A549 (cell line): Measurements from ENCODE around the gene RNU6-9. TPM values are rescaled to one million over a fixed set of nuclear protein-coding genes. Genes with fewer than 3 reads are reported as not detected.

Experiments
- ATAC-seq, 2 experiments: fragments of 200-7000 bp in 1 of 2; fragments of >200 bp in 1 of 2; cut with Nextera tagmentation in 1 of 2; cut with Tn5 transposase in 1 of 2; 3 replicates each; pipeline versions ENCODE4 v1.8.0 to v1.9.1; 2018 to 2020; ENCODE audit warnings: mild to moderate bottlenecking in 1 of 2, moderate library complexity in 1 of 2
- CTCF ChIA-PET: fragments of 300-600 bp; sonication (Branson Sonifier 250); formaldehyde crosslinking; extraction: SDS; loops from one replicate; lab custom pipeline; 2021; ENCODE audit warnings: antibody characterized with exemption, inconsistent platforms; lab: Yijun Ruan, JAX
- POLR2A ChIA-PET: fragments of 350-600 bp; formaldehyde crosslinking; extraction: SDS; loops from one replicate; lab custom pipeline; 2021; ENCODE audit warnings: antibody characterized with exemption, inconsistent platforms; lab: Yijun Ruan, JAX
- DNase-seq, 2 experiments: peaks; one replicate each; pipeline versions ENCODE4 v3.0.0 to v3.0.0-alpha.2; 2011 to 2016; ENCODE audit warnings: low read depth in 1 of 2, low spot score in 1 of 2
- FAIRE-seq: peaks from 2 replicates; lab custom pipeline; 2011; peaks lifted over from hg19 to GRCh38; lab: Jason Lieb, UNC
- H3K27ac ChIP-seq, 2 experiments: fragments of >200 bp; sonication (Bioruptor Twin); formaldehyde crosslinking; 3 replicates each; pipeline ENCODE4 v1.5.1; 2016 to 2017
- H3K4me1 ChIP-seq: fragments of >200 bp; sonication (Bioruptor Twin); formaldehyde crosslinking; 3 replicates; pipeline ENCODE4 v1.6.1; 2016
- H3K4me2 ChIP-seq: fragments of >200 bp; sonication (Bioruptor Twin); formaldehyde crosslinking; 3 replicates; pipeline ENCODE4 v1.6.1; 2016
- H3K4me3 ChIP-seq: fragments of >200 bp; sonication (Bioruptor Twin); formaldehyde crosslinking; 3 replicates; pipeline ENCODE4 v1.5.1; 2016
- H3K9me3 ChIP-seq: fragments of >200 bp; sonication (Bioruptor Twin); formaldehyde crosslinking; 3 replicates; pipeline ENCODE4 v1.6.1; 2016
- FOSB ChIP-seq: fragments of 250-450 bp; sonication (Bioruptor Pico); IDR thresholded peaks from 2 replicates; pipeline ENCODE4 v1.5.0; 2020; ENCODE audit warnings: mild to moderate bottlenecking, moderate library complexity
- FOSL2 ChIP-seq, 2 experiments: fragments of 450-650 bp in 1 of 2; fragments of >200 bp in 1 of 2; sonication (Bioruptor Twin) in 1 of 2; formaldehyde crosslinking; IDR thresholded peaks; 2 replicates each; pipeline versions ENCODE4 v1.5.0 to v1.6.1; 2016 to 2020; ENCODE audit warnings: mild to moderate bottlenecking in 1 of 2, moderate library complexity in 1 of 2
- GATA3 ChIP-seq: IDR thresholded peaks from 2 replicates; pipeline ENCODE4 v1.6.1; 2012; ENCODE audit warnings: borderline replicate concordance
- HOXA7 ChIP-seq: fragments of 250-450 bp; sonication (Bioruptor Pico); IDR thresholded peaks from 2 replicates; pipeline ENCODE4 v1.5.0; 2020; ENCODE audit warnings: mild to moderate bottlenecking, moderate library complexity
- HOXB13 ChIP-seq: fragments of 250-450 bp; sonication (Bioruptor Pico); IDR thresholded peaks from 2 replicates; pipeline ENCODE4 v1.5.0; 2020; ENCODE audit warnings: low read depth, mild to moderate bottlenecking, moderate library complexity
- HOXB5 ChIP-seq: fragments of 250-450 bp; sonication (Bioruptor Pico); IDR thresholded peaks from 2 replicates; pipeline ENCODE4 v1.5.0; 2020; ENCODE audit warnings: mild to moderate bottlenecking, moderate library complexity
- JUN ChIP-seq, 2 experiments: fragments of >200 bp; sonication (Bioruptor Twin); formaldehyde crosslinking; IDR thresholded peaks; 2 replicates in 1 of 2; 3 replicates in 1 of 2; pipeline ENCODE4 v1.6.1; 2016 to 2017
- JUNB ChIP-seq: fragments of >200 bp; sonication (Bioruptor Twin); formaldehyde crosslinking; IDR thresholded peaks from 2 replicates; pipeline ENCODE4 v1.6.1; 2016
- MYC ChIP-seq: IDR thresholded peaks from 2 replicates; pipeline ENCODE4 v1.6.1; 2012; ENCODE audit warnings: mild to moderate bottlenecking, inconsistent platforms, low read length, improper control_type of control experiment, borderline replicate concordance
- NFE2L2 ChIP-seq: fragments of 150-350 bp; conservative IDR thresholded peaks from 2 replicates; pipeline ENCODE4 v1.6.1; 2014; ENCODE audit warnings: low read length
- RARB ChIP-seq: fragments of 250-450 bp; sonication (Bioruptor Pico); IDR thresholded peaks from 2 replicates; pipeline ENCODE4 v1.8.0; 2021; ENCODE audit warnings: mild to moderate bottlenecking, moderate library complexity
- RNF2 ChIP-seq: fragments of 200-600 bp; sonication (generic); IDR thresholded peaks from 2 replicates; pipeline ENCODE4 v1.6.1; 2016; ENCODE audit warnings: low read depth, mild to moderate bottlenecking, antibody characterized with exemption, moderate library complexity, borderline replicate concordance
- SMC3 ChIP-seq: fragments of >200 bp; sonication (Bioruptor Twin); formaldehyde crosslinking; IDR thresholded peaks from 3 replicates; pipeline ENCODE4 v1.6.1; 2018; ENCODE audit warnings: inconsistent platforms
- SREBF2 ChIP-seq: fragments of 450-650 bp; IDR thresholded peaks from 2 replicates; pipeline ENCODE4 v1.6.1; 2014; ENCODE audit warnings: mild to moderate bottlenecking, moderate library complexity
- TFCP2L1 ChIP-seq: fragments of 250-450 bp; sonication (Bioruptor Pico); IDR thresholded peaks from 2 replicates; pipeline ENCODE4 v1.5.0; 2021; ENCODE audit warnings: mild to moderate bottlenecking
- ZC3H11A ChIP-seq: fragments of 450-650 bp; IDR thresholded peaks from 2 replicates; pipeline ENCODE4 v1.6.1; 2014; ENCODE audit warnings: antibody characterized with exemption, mild to moderate bottlenecking
- ZFP36 ChIP-seq: fragments of 450-650 bp; IDR thresholded peaks from 2 replicates; pipeline ENCODE4 v1.6.1; 2014; ENCODE audit warnings: borderline replicate concordance; ENCODE audit not compliant: partially characterized antibody
- WGBS: methylation state at CpG from one replicate; pipeline ENCODE4 v1.1.6; 2017; ENCODE audit errors: missing lambda C conversion rate; 5-methylcytosine and 5-hydroxymethylcytosine counted together
- polyA plus RNA-seq, 4 experiments: library from polyadenylated mRNA; depleted of rRNA in 3 of 4; stranded (reverse); fragments of >200 nt; fragmentation: RNase III in 1 of 4; extraction: RNeasy Plus Mini Kit Qiagen cat#74134 plus additional on column Dnase treatment in 1 of 4; gene quantifications; 2 replicates in 3 of 4; 3 replicates in 1 of 4; pipeline ENCODE4 v1.2.3, GENCODE V29; 2011 to 2017
- TF ChIP-seq, protein P1 (sequence below): fragments of 200-600 bp; sonication (generic); IDR thresholded peaks from 2 replicates; pipeline ENCODE4 v1.6.1; 2016; ENCODE audit warnings: antibody characterized with exemption, mild to moderate bottlenecking, moderate library complexity
- TF ChIP-seq, protein P2 (sequence below): fragments of >200 bp; sonication (Bioruptor Twin); formaldehyde crosslinking; IDR thresholded peaks from 2 replicates; pipeline ENCODE4 v1.6.1; 2016
- TF ChIP-seq, protein P3 (sequence below): fragments of 450-650 bp; IDR thresholded peaks from 2 replicates; pipeline ENCODE4 v1.6.1; 2014; ENCODE audit warnings: antibody characterized with exemption
- TF ChIP-seq, protein P4 (sequence below): IDR thresholded peaks from 2 replicates; pipeline ENCODE4 v1.6.1; 2012; ENCODE audit warnings: low read depth, borderline replicate concordance
- TF ChIP-seq, protein P5 (sequence below): fragments of 250-450 bp; sonication (Bioruptor Pico); IDR thresholded peaks from 2 replicates; pipeline ENCODE4 v1.5.0; 2021; ENCODE audit warnings: mild to moderate bottlenecking, moderate library complexity, borderline replicate concordance
- TF ChIP-seq, protein P6 (sequence below): IDR thresholded peaks from 2 replicates; pipeline ENCODE4 v1.6.1; 2012

Gene RNU6-9
- polyA plus RNA-seq, 2 of the 4 experiments (the other 2 are of a cell fraction) = not detected

DNA sequence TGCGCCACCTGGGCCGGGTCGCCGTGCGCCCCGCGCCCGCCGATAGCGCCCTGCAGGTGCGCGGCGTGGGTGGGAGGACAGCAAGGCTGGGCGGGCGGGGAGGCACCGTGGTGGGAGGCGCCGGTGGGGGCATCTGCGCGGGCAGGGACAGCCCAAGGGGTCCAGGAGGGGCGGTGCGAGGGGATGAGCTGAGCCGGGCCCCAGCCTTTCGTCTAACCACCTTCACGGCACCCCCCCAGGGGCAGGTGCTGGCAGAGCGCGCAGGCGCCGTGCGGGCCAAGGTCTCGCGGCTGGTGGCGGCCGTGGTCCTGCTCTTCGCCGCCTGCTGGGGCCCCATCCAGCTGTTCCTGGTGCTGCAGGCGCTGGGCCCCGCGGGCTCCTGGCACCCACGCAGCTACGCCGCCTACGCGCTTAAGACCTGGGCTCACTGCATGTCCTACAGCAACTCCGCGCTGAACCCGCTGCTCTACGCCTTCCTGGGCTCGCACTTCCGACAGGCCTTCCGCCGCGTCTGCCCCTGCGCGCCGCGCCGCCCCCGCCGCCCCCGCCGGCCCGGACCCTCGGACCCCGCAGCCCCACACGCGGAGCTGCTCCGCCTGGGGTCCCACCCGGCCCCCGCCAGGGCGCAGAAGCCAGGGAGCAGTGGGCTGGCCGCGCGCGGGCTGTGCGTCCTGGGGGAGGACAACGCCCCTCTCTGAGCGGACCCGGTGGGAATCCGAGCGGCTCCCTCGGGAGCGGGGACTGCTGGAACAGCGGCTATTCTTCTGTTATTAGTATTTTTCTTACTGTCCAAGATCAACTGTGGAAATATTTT lies 27.0 kb downstream of the RNU6-9 start:
- peaks cover 17% of the 10 kb centered on the region; the same call in 2 of the 3 replicates for H3K4me1 ChIP-seq
- no peak overlapping the region for H3K4me3 ChIP-seq

DNA sequence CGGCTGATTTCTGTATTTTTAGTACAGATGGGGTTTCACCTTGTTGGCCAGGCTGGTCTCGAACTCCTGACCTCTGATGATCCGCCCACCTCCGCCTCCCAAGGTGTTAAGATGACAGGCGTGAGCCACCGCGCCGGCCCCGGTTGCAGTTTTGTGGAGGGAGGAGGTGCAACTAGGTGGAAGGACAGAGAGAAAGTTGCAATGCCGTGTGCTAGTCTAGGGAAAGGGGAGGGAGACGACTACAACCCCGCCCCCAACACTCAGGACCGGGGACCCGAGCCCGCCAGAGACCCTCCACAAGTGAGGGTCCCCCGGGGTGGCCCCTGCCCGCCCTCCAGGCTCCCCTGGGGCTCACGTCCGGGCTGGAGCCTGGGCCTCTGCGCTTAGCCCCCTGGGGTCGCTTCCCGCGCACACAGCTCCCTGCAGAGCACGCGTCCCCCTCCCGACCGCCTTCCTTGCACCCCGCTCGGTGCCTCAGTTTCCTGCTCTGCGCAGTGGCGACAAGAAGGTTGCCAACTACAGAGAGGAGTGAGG lies 31.3 kb downstream of the RNU6-9 start:
- 9% methylated on average over 8 of the region's 31 CpGs for WGBS
- TF ChIP-seq MYC (0 out of 2 replicates have a peak, but pooled peaks have one; percentile 12), JUN (IDR thresholded peaks at IDR 0.05) (no peak)
- peaks cover 21% of the 10 kb centered on the region; the same call in 2 of the 3 replicates for H3K4me1 ChIP-seq
- ChIA-PET POLR2A (no interaction called here), CTCF (interaction anchor here (5.5 kb wide), 1 partner anchor 59 kb away, joined by 93 read pairs; the partner anchor contains the start of gene WDR18)
- no peaks in the 10 kb centered on the region for H3K9me3 ChIP-seq
- FAIRE-seq (no peak), ATAC-seq (peak in 1 of 2 experiments; percentile 3; a peak in 3 of 6 replicates), DNase-seq (peak in 1 of 2 experiments; percentile 56)
- H3K4me2 ChIP-seq = peak overlapping the region; percentile 99
- peak overlapping the region; percentile 99 to 100 for H3K27ac ChIP-seq
- peak overlapping the region; percentile 91 for H3K4me3 ChIP-seq

More for the DNA sequence above, 27.0 kb downstream of the RNU6-9 start:
- TF ChIP-seq, protein P1, sequence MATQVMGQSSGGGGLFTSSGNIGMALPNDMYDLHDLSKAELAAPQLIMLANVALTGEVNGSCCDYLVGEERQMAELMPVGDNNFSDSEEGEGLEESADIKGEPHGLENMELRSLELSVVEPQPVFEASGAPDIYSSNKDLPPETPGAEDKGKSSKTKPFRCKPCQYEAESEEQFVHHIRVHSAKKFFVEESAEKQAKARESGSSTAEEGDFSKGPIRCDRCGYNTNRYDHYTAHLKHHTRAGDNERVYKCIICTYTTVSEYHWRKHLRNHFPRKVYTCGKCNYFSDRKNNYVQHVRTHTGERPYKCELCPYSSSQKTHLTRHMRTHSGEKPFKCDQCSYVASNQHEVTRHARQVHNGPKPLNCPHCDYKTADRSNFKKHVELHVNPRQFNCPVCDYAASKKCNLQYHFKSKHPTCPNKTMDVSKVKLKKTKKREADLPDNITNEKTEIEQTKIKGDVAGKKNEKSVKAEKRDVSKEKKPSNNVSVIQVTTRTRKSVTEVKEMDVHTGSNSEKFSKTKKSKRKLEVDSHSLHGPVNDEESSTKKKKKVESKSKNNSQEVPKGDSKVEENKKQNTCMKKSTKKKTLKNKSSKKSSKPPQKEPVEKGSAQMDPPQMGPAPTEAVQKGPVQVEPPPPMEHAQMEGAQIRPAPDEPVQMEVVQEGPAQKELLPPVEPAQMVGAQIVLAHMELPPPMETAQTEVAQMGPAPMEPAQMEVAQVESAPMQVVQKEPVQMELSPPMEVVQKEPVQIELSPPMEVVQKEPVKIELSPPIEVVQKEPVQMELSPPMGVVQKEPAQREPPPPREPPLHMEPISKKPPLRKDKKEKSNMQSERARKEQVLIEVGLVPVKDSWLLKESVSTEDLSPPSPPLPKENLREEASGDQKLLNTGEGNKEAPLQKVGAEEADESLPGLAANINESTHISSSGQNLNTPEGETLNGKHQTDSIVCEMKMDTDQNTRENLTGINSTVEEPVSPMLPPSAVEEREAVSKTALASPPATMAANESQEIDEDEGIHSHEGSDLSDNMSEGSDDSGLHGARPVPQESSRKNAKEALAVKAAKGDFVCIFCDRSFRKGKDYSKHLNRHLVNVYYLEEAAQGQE = no peak
- TF ChIP-seq FOSL2 (IDR thresholded peaks at IDR 0.05) (no peak), FOSL2 (CRISPR knock-in tag; IDR thresholded peaks at IDR 0.05) (no peak), NFE2L2 (no peak), JUNB (no peak), RARB (CRISPR knock-in tag) (no peak), FOSB (CRISPR knock-in tag) (no peak), TFCP2L1 (no peak), RNF2 (no peak), SREBF2 (no peak), GATA3 (no peak), ZFP36 (no peak), HOXB13 (no peak)
- TF ChIP-seq, protein P2, sequence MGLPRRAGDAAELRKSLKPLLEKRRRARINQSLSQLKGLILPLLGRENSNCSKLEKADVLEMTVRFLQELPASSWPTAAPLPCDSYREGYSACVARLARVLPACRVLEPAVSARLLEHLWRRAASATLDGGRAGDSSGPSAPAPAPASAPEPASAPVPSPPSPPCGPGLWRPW = no peak
- TF ChIP-seq, protein P3, sequence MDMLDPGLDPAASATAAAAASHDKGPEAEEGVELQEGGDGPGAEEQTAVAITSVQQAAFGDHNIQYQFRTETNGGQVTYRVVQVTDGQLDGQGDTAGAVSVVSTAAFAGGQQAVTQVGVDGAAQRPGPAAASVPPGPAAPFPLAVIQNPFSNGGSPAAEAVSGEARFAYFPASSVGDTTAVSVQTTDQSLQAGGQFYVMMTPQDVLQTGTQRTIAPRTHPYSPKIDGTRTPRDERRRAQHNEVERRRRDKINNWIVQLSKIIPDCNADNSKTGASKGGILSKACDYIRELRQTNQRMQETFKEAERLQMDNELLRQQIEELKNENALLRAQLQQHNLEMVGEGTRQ = no peak
- FAIRE-seq = no peak
- 82% methylated on average over 31 of the region's 84 CpGs for WGBS
- POLR2A ChIA-PET = no interaction called here
- H3K9me3 ChIP-seq = no peaks in the 10 kb centered on the region
- DNase-seq = no peak
- CTCF ChIA-PET = interaction anchor here (0.8 to 5.5 kb wide), 7 partner anchors 17 to 150 kb away, joined by 3 to 93 read pairs (median 4); partner anchors contain the start of gene WDR18
- no peak overlapping the region for H3K4me2 ChIP-seq
- no peak for ATAC-seq
- no peak overlapping the region for H3K27ac ChIP-seq

DNA sequence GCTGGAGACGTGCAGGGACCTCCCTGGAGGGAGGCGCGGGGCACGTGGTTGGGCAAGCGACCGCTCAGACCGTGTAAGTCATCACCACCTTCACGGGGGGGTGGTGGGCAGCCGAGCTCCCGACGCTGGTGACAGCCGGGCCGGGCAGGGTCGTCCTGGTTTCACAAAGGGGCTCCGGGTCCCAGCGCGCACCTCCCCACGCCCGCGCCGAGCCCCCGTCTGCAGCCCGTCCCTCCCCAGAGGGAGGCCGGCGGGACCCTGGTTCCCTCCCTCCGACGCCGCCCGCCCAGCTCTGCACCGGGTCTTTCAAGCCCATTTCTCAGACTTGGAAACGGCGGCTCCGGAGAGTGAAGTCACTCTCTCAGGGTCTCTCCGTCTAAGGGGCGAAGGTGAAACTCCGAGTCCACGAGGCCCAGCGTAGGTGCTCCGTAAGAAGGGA lies 31.8 kb downstream of the RNU6-9 start:
- H3K27ac ChIP-seq = peak overlapping the region; percentile 99 to 100
- ATAC-seq (peak; percentile 69 to 76), DNase-seq (peak; percentile 49 to 66), FAIRE-seq (no peak)
- H3K4me3 ChIP-seq = peak overlapping the region; percentile 91
- POLR2A ChIA-PET = no interaction called here
- H3K4me1 ChIP-seq = peaks cover 21% of the 10 kb centered on the region; the same call in 2 of the 3 replicates
- WGBS = 0% methylated on average over 2 of the region's 39 CpGs
- no peaks in the 10 kb centered on the region for H3K9me3 ChIP-seq
- CTCF ChIA-PET = interaction anchor here (5.5 kb wide), 1 partner anchor 59 kb away, joined by 93 read pairs; the partner anchor contains the start of gene WDR18
- H3K4me2 ChIP-seq = peak overlapping the region; percentile 99
- no peak for TF ChIP-seq SMC3
- TF ChIP-seq, protein P3 = peak; percentile 42; the same call in 1 of the 2 replicates
- TF ChIP-seq, protein P4, sequence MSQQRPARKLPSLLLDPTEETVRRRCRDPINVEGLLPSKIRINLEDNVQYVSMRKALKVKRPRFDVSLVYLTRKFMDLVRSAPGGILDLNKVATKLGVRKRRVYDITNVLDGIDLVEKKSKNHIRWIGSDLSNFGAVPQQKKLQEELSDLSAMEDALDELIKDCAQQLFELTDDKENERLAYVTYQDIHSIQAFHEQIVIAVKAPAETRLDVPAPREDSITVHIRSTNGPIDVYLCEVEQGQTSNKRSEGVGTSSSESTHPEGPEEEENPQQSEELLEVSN = peak; percentile 45; the same call in 1 of the 2 replicates
- TF ChIP-seq HOXA7 (CRISPR knock-in tag) = no peak
- TF ChIP-seq ZC3H11A = no peak
- TF ChIP-seq, protein P5, sequence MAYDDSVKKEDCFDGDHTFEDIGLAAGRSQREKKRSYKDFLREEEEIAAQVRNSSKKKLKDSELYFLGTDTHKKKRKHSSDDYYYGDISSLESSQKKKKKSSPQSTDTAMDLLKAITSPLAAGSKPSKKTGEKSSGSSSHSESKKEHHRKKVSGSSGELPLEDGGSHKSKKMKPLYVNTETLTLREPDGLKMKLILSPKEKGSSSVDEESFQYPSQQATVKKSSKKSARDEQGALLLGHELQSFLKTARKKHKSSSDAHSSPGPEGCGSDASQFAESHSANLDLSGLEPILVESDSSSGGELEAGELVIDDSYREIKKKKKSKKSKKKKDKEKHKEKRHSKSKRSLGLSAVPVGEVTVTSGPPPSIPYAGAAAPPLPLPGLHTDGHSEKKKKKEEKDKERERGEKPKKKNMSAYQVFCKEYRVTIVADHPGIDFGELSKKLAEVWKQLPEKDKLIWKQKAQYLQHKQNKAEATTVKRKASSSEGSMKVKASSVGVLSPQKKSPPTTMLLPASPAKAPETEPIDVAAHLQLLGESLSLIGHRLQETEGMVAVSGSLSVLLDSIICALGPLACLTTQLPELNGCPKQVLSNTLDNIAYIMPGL = no peak
- TF ChIP-seq, protein P6, sequence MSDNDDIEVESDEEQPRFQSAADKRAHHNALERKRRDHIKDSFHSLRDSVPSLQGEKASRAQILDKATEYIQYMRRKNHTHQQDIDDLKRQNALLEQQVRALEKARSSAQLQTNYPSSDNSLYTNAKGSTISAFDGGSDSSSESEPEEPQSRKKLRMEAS = peak; percentile 92
- no peak for TF ChIP-seq HOXB5 (CRISPR knock-in tag)
